Posterior cingulate gyrus (tissue), 11 donors: Measurements from ENCODE around the gene ATXN2.

Experiments used
- DNase-seq, 10 donors: peaks; one replicate each; pipeline versions ENCODE4 v3.0.0 to v3.0.0-alpha.2; 2020 to 2021; ENCODE audit warnings: mixed read lengths in 3 of 10
- intact Hi-C: fragments of 100-400 bp; cut with DNase I; formaldehyde crosslinking; loops from one replicate; pipeline ENCODE4 v1.15.1; 2023

The ATXN2 gene

DNA sequence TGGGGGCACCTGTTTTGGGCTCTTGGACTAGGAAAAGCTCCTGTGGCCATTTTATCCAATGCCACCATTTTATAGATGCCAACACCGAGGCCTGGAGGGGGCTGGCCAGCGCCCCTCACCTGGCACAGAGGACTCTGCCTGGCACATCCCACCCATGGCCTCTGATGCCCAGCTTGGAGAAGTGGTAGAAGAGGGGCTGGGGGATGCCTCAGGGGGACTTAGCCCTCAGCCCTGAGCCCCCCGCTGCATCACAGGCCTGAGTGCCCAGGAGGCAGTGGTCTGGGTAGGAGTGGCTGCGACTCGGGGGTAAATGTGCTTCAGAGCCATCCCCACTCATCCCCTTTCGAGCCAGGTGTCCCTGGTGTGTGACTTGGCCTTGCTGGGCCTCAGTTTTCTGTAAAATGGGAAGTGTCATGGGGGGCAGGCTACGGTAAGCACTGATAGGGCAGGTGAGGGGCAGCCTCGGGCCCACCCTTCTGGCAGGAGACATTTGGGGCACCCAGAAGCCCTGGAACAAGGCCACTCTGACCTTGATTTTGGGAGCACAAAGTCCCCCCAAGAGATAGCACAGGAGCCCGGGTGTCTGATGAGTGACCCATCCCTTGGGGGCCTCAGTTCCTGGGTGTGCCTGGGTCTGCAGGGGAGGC lies 170.9 kb downstream of the ATXN2 start:
- peak in 2 of 10 donors; percentile 17 to 72 for DNase-seq
- intact Hi-C loops, result no loop called here

- DNase-seq, result peak in 1 of 10 donors; percentile 29
- intact Hi-C loops, result no loop called here
These were observed 171.6 kb downstream of the ATXN2 start for GRCh38 chr12:111427417-111428074.

GRCh38 chr12:111426344-111427185 lies 172.6 kb downstream of the ATXN2 start:
- intact Hi-C loops, result no loop called here

DNA sequence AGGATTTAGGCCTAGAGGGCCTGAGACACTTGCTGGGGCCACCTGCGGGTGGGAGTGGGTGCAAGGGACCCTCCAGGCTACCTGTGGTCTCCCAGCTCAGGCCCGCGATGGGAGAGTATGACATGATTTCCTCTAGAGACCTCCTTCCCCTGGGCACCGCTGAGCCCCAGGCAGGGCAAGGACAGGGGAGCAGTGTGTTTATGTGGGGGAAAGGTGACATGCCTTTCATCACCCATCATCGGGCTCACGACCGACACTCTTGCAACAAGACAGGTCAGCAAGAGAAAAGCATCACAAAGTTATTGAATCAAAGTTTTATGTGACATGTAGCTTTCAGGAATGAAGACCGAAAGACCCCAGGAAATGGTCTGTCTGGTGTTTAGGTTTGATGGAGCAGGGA lies 173.5 kb downstream of the ATXN2 start:
- DNase-seq, result no peak
- intact Hi-C loops, result no loop called here

More at GRCh38 chr12:111426344-111427185, 172.6 kb downstream of the ATXN2 start:
- DNase-seq, result peak in 1 of 10 donors; percentile 62

DNA sequence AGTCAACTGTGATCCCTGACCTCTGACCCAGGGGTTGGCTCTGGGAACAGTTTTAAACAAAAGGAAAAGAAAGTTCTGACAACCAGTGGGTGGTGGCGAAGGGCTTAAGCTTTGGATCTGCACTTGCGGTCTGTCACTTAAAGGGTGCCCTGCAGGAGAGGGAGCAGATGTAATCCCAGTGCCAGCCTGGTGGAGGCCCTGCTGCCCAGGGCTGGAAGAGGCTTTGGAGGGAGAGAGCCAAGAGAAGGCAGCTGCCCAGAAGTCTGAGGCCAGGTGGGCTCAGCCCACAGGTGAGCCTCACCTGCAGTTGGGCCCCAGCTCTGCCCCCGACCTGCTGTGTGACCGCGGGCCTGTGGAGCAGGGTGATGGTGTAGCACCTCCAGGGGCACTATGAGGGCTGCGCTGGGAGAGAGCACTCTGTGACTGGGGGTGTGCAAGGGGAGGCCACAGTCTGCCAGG lies 174.3 kb downstream of the ATXN2 start:
- intact Hi-C loops, result no loop called here
- DNase-seq, result no peak

DNA sequence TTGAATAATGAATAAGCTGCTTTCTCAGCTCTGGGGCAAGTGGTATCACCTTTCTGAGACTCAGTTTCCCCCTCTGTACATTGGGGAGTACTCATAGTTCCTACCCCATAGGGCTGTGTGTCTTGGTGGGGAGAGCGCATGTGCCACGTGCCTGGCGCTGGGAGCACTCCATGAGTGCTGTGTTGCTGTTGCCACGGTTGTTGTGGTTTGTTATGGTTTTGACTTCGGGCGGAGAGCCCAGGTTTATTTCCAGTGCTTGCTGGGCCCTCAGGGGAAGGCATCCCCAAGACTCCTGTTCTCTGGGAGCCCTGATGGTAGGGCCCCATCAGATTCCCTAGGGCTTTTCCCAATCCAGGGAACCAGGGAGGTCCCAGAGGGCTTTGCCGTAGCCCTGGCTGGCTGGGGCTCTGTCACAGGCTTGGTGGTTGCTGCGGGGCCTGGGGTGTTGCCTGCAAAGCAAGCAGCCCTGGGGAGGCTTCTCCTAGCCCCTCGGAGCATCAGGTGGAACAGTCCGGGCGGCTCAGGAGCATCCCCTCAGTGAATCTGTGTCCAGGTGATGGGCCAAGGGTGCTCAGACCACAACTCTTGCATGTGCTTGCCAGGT lies 174.8 kb downstream of the ATXN2 start:
- DNase-seq, result no peak
- intact Hi-C loops, result no loop called here

GRCh38 chr12:111420494-111420893 lies 178.6 kb downstream of the ATXN2 start:
- DNase-seq, result no peak
- intact Hi-C loops, result no loop called here

DNA sequence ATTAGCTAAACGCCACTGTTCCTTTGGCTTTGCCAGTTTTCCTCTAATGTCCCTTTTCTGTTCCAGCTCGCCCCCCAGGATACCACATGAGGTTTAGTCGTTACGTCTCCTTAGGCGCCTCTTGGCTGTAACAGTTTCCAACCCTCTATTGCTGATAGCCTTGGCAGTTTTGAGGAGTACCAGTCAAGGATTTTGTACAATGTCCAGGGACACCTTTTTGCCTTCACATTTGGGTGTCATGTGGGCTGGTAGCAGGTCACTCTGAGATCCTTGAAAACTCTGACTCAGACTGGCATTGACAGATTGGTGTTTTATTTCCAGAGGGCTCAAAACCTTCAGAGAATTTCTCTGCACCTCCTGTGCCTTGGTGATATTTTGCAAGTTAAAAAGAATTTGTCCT lies 179.3 kb downstream of the ATXN2 start:
- intact Hi-C loops, result no loop called here
- DNase-seq, result no peak

DNA sequence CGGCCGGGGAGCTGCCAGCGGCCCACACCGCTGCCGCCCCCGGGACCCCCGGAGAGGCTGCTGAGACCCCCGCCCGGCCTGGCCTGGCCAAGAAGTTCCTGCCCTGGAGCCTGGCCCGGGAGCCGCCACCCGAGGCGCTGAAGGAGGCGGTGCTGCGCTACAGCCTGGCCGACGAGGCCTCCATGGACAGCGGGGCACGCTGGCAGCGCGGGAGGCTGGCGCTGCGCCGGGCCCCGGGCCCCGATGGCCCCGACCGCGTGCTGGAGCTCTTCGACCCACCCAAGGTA lies 180.6 kb downstream of the ATXN2 start:
- intact Hi-C loops, result no loop called here
- no peak for DNase-seq

DNA sequence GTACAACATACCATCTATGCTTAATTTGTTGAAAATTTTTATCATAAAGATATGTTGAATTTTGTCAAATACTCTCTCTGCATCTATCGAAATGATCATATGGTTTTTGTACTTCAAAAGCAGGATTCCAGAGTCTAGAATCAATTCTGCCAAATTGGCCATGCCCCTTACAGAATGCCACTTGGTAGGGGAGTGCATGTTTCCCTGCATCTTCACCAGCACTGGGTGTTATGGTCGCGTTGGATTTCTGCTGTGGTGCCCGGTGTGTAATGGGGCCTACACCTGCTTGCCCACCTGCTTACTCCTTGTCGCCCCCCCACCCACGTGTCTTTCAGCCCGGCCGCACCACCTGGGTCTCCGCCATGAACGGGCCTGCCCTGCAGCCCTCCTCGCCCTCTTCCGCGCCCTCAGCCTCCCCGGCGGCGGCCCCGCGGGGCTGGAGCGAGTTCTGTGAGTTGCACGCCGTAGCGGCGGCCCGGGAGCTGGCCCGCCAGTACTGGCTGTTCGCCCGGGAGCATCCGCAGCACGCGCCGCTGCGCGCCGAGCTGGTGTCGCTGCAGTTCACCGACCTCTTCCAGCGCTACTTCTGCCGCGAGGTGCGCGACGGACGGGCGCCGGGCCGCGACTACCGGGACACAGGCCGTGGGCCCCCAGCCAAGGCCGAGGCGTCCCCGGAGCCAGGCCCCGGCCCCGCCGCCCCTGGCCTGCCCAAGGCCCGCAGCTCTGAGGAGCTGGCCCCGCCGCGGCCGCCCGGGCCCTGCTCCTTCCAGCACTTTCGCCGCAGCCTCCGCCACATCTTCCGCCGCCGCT lies 181.1 kb downstream of the ATXN2 start:
- no peak for DNase-seq
- intact Hi-C loops, result no loop called here

- intact Hi-C loops, result no loop called here
- no peak for DNase-seq
These were observed 181.8 kb downstream of the ATXN2 start for GRCh38 chr12:111417290-111417689.

DNA sequence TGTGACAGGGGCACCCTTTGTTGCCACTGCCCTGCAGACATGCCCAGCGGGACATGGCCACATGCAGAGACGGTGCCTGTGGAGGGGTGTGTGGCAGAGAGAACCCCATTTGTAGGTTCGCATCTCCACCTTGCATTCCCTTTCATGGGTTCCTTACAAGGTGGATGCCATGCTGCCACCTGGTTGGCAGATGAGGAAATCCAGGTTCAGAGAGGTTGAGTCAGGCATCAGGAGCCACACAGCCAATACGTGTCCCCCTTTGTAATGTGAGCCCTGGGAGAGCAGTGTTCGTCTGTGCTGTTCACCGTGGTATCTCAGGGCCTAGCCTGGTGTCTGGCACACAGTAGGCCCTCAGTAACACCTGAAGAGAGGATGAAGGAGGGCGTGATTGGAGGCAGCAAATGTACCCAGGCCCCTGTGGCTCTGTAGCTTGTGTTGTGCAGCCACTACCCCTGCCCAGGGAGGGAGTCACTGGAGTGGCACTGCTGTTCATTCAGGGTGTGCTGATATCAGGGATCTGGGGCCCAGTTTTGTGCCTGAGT lies 184.3 kb downstream of the ATXN2 start:
- intact Hi-C loops, result no loop called here
- DNase-seq, result no peak

- DNase-seq, result no peak
- intact Hi-C loops, result no loop called here
These were observed 185.6 kb downstream of the ATXN2 start for GRCh38 chr12:111413442-111414086.

- intact Hi-C loops, result no loop called here
- DNase-seq, result no peak
These were observed 186.2 kb downstream of the ATXN2 start for GRCh38 chr12:111412830-111413441.

- intact Hi-C loops, result no loop called here
- peak in 3 of 10 donors; percentile 48 to 75 (median 64) for DNase-seq
These were observed 186.9 kb downstream of the ATXN2 start for GRCh38 chr12:111412007-111412829.

DNA sequence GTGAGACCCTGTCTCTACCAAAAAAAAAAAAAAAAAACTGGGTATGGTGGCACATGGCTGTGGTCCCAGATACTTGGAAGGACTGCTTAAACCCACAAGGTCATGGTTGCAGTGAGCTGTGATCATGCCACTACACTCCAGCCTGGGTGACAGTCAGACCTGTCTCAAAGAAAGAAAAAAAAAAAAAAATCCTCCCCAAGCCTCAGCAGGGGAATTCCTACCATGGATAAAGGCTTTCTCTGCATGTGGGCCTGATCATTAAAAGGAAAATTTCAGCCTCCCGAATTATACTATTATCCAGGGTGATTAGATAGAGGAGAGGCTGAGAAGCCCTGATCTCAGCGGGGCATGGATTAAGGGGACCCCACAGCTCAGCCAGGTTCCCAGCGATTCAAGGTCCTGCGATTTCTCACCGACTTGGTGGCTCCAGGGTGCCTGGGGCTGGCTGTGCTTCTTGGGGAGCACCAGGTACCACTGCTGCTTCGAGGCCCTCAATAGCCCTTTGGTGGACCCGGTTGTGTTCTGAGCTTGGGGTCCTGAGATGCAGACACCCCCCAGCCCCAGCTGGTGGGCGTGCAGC lies 187.8 kb downstream of the ATXN2 start:
- intact Hi-C loops, result no loop called here

DNA sequence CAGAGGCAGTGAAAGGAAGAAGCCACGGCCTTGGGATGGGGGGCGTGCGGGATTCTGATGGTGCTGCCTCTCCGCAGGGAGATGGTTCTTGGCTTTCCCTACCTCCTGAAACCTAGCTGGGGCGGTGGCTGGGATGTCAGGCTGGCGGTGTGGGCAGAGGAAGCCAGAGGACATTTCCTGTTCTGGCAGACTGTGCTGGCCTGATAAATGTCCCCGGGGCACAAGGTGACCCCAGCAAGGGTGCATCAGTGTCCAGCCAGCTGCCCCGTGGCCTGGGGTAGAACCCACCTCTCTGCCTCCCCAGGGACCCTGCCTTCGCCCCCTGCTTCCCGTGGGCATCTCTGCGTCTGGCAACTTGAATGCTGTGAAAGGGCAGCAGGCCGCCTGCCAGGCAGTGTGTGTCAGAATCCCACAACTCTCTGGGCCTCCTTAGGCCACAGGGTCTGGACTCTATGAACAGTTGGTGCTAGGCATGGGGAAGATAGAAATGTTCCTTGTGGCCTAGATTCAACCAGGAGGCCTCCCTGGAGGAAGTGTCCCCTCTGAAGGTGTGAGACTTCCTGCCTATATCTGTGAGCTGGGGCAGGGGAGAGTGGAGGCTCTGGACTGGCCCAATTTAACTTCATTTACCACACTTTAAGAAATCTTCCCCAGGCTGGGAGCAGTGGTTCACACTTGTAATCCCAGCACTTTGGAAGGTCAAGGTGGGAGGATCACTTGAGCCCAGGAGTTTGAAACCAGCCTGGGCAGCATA lies 188.5 kb downstream of the ATXN2 start:
- no peak for DNase-seq
- intact Hi-C loops, result no loop called here

More for the DNA sequence above, 187.8 kb downstream of the ATXN2 start:
- no peak for DNase-seq
